Astrocyte (in vitro differentiated cells and primary cell): ENCODE measurements around the gene ERMARD.

ENCODE experiments used
- EZH2 ChIP-seq: IDR thresholded peaks from 2 replicates; pipeline ENCODE4 v1.6.1; 2012; ENCODE audit warnings: mild to moderate bottlenecking, low read length, inconsistent platforms; ENCODE audit not compliant: insufficient read depth
- TF ChIP-seq, protein P1 (sequence below): IDR thresholded peaks from 2 replicates; pipeline ENCODE4 v1.5.1; 2011; ENCODE audit warnings: low read depth, mild to moderate bottlenecking, inconsistent platforms, low read length, moderate library complexity; ENCODE audit not compliant: insufficient read depth

DNA sequence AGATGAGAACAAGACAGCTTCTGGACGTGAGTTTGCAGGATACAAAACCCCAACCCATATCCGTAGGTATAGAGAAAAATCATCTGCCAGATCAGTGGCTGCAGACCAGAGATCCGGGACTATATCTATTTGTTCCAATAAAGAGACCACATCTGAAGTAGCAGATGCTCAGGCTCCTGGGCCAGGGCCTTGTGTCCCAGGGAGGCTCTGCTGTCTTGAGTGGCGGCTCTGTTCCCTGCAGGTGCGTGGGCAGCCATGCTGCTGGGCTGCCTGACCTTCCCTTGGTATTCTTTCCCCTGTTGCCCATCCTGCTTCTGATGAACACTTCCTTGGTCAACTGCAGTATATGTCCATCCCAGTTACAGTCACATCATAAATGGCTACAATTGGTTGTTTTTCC is 34.9 kb downstream of the ERMARD start:
- TF ChIP-seq, protein P1, sequence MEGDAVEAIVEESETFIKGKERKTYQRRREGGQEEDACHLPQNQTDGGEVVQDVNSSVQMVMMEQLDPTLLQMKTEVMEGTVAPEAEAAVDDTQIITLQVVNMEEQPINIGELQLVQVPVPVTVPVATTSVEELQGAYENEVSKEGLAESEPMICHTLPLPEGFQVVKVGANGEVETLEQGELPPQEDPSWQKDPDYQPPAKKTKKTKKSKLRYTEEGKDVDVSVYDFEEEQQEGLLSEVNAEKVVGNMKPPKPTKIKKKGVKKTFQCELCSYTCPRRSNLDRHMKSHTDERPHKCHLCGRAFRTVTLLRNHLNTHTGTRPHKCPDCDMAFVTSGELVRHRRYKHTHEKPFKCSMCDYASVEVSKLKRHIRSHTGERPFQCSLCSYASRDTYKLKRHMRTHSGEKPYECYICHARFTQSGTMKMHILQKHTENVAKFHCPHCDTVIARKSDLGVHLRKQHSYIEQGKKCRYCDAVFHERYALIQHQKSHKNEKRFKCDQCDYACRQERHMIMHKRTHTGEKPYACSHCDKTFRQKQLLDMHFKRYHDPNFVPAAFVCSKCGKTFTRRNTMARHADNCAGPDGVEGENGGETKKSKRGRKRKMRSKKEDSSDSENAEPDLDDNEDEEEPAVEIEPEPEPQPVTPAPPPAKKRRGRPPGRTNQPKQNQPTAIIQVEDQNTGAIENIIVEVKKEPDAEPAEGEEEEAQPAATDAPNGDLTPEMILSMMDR = no peak
- TF ChIP-seq EZH2 = no peak
